Measurements from ENCODE around the gene CHRNG. TPM values are rescaled to one million over a fixed set of nuclear protein-coding genes. Genes with fewer than 3 reads are reported as not detected.
A peak's percentile ranks its signal among the peaks of the same experiment; 100 is the strongest.
"Not testable (repeated sequence)": the region's sequence is repeated elsewhere in the genome, so short reads cannot be mapped to it uniquely, and the experiment has no call there.

The CHRNG gene
- polyA plus RNA-seq, 4 donors: 0.35 TPM; not detected in 3

GRCh38 chr2:232568161-232568560, 28.7 kb downstream of the CHRNG start:
- Histone ChIP-seq H3K27me3 (ENCODE audit: control insufficient read depth in 3 of 3, insufficient read depth in 3 of 3, low read length in 3 of 3) (no peaks in the 10 kb centered on the region), H3K36me3 (ENCODE audit: control insufficient read depth in 3 of 3, insufficient read depth in 2 of 3, low read depth in 1 of 3, low read length in 3 of 3) (peaks cover 26 to 49% (median 43%) of the 10 kb centered on the region in 3 donors), H3K4me3 (ENCODE audit: low read depth in 1 of 3, low read length in 3 of 3) (no peak overlapping the region), H3K9me3 (ENCODE audit: control insufficient read depth in 2 of 2, insufficient read depth in 1 of 2, low read depth in 1 of 2, low read length in 1 of 2) (no peaks in the 10 kb centered on the region), H3K4me1 (ENCODE audit: control insufficient read depth in 3 of 3, insufficient read depth in 2 of 3, low read depth in 1 of 3, low read length in 2 of 3) (peaks cover 0 to 12% (median 0%) of the 10 kb centered on the region in 3 donors), H3K27ac (ENCODE audit: low read depth in 1 of 3, low read length in 2 of 3) (no peak overlapping the region)
- FAIRE-seq (no peak), DNase-seq (peak in 1 of 2 donors; percentile 28)
- WGBS, 3 donors: 45 to 66% (median 58%) methylated on average over 5 of the region's 5 CpGs

DNA sequence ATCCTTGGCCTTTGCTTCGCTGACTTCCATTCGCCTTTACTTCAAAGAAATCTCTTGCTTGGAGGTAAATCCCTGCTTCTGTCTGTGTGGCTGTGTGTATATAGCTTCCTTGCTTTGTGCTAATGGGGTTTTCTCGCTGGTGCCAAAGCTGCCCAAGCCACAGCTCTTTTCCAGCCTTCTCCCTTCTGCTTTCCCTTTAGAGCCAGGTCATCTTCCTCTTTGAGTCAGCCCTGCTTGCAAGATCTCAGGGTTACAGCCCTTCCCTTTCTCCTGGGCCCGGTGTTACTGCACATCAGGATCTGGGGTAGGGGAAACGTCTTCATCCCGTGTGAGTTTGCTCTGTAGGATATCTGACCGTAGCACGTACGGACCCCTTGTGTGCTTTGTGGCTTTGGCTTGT, 30.0 kb downstream of the CHRNG start:
- Histone ChIP-seq H3K27me3 (ENCODE audit: control insufficient read depth in 3 of 3, insufficient read depth in 3 of 3, low read length in 3 of 3) (no peaks in the 10 kb centered on the region), H3K36me3 (ENCODE audit: control insufficient read depth in 3 of 3, insufficient read depth in 2 of 3, low read depth in 1 of 3, low read length in 3 of 3) (peaks cover 22 to 51% (median 50%) of the 10 kb centered on the region in 3 donors), H3K9me3 (ENCODE audit: control insufficient read depth in 2 of 2, insufficient read depth in 1 of 2, low read depth in 1 of 2, low read length in 1 of 2) (no peaks in the 10 kb centered on the region), H3K4me3 (ENCODE audit: low read depth in 1 of 3, low read length in 3 of 3) (no peak overlapping the region), H3K27ac (ENCODE audit: low read depth in 1 of 3, low read length in 2 of 3) (no peak overlapping the region), H3K4me1 (ENCODE audit: control insufficient read depth in 3 of 3, insufficient read depth in 2 of 3, low read depth in 1 of 3, low read length in 2 of 3) (peaks cover 0 to 26% (median 0%) of the 10 kb centered on the region in 3 donors)
- no peak for FAIRE-seq
- no peak for DNase-seq
- WGBS, 3 donors: 95 to 99% (median 97%) methylated on average over 9 of the region's 9 CpGs

- H3K4me1 ChIP-seq (ENCODE audit: control insufficient read depth in 3 of 3, insufficient read depth in 2 of 3, low read depth in 1 of 3, low read length in 2 of 3): peaks cover 0 to 34% (median 0%) of the 10 kb centered on the region in 3 donors
- not testable (repeated sequence) for H3K27ac ChIP-seq (ENCODE audit: low read depth in 1 of 3, low read length in 2 of 3); H3K4me3 ChIP-seq (ENCODE audit: low read depth in 1 of 3, low read length in 3 of 3); FAIRE-seq; H3K9me3 ChIP-seq (ENCODE audit: control insufficient read depth in 2 of 2, insufficient read depth in 1 of 2, low read depth in 1 of 2, low read length in 1 of 2); DNase-seq; H3K27me3 ChIP-seq (ENCODE audit: control insufficient read depth in 3 of 3, insufficient read depth in 3 of 3, low read length in 3 of 3)
- H3K36me3 ChIP-seq (ENCODE audit: control insufficient read depth in 3 of 3, insufficient read depth in 2 of 3, low read depth in 1 of 3, low read length in 3 of 3): peaks cover 22 to 44% (median 44%) of the 10 kb centered on the region in 3 donors
- WGBS, 3 donors: 94 to 97% (median 95%) methylated on average over 6 of the region's 6 CpGs
These were observed 31.0 kb downstream of the CHRNG start for GRCh38 chr2:232570481-232570880.

GRCh38 chr2:232571026-232571474, 31.6 kb downstream of the CHRNG start:
- WGBS, 3 donors: 72 to 75% (median 75%) methylated on average over 7 of the region's 7 CpGs
- H3K9me3 ChIP-seq (ENCODE audit: control insufficient read depth in 2 of 2, insufficient read depth in 1 of 2, low read depth in 1 of 2, low read length in 1 of 2): no peaks in the 10 kb centered on the region
- H3K27ac ChIP-seq (ENCODE audit: low read depth in 1 of 3, low read length in 2 of 3): no peak overlapping the region
- peaks cover 19 to 44% (median 39%) of the 10 kb centered on the region in 3 donors for H3K36me3 ChIP-seq (ENCODE audit: control insufficient read depth in 3 of 3, insufficient read depth in 2 of 3, low read depth in 1 of 3, low read length in 3 of 3)
- FAIRE-seq (no peak), DNase-seq (no peak)
- H3K27me3 ChIP-seq (ENCODE audit: control insufficient read depth in 3 of 3, insufficient read depth in 3 of 3, low read length in 3 of 3): no peaks in the 10 kb centered on the region
- no peak overlapping the region for H3K4me3 ChIP-seq (ENCODE audit: low read depth in 1 of 3, low read length in 3 of 3)
- peaks cover 0 to 34% (median 0%) of the 10 kb centered on the region in 3 donors for H3K4me1 ChIP-seq (ENCODE audit: control insufficient read depth in 3 of 3, insufficient read depth in 2 of 3, low read depth in 1 of 3, low read length in 2 of 3)

GRCh38 chr2:232573042-232573441, 33.5 kb downstream of the CHRNG start:
- H3K27ac ChIP-seq (ENCODE audit: low read depth in 1 of 3, low read length in 2 of 3): peak overlapping the region in 1 of 3 donors; percentile 81
- no peak overlapping the region for H3K4me3 ChIP-seq (ENCODE audit: low read depth in 1 of 3, low read length in 3 of 3)
- H3K9me3 ChIP-seq (ENCODE audit: control insufficient read depth in 2 of 2, insufficient read depth in 1 of 2, low read depth in 1 of 2, low read length in 1 of 2): no peaks in the 10 kb centered on the region
- no peaks in the 10 kb centered on the region for H3K27me3 ChIP-seq (ENCODE audit: control insufficient read depth in 3 of 3, insufficient read depth in 3 of 3, low read length in 3 of 3)
- DNase-seq (no peak), FAIRE-seq (no peak)
- peaks cover 0 to 46% (median 0%) of the 10 kb centered on the region in 3 donors for H3K4me1 ChIP-seq (ENCODE audit: control insufficient read depth in 3 of 3, insufficient read depth in 2 of 3, low read depth in 1 of 3, low read length in 2 of 3)
- peaks cover 12 to 31% (median 30%) of the 10 kb centered on the region in 3 donors for H3K36me3 ChIP-seq (ENCODE audit: control insufficient read depth in 3 of 3, insufficient read depth in 2 of 3, low read depth in 1 of 3, low read length in 3 of 3)

GRCh38 chr2:232573771-232574435, 34.4 kb downstream of the CHRNG start:
- Histone ChIP-seq H3K9me3 (ENCODE audit: control insufficient read depth in 2 of 2, insufficient read depth in 1 of 2, low read depth in 1 of 2, low read length in 1 of 2) (no peaks in the 10 kb centered on the region), H3K4me3 (ENCODE audit: low read depth in 1 of 3, low read length in 3 of 3) (no peak overlapping the region), H3K27ac (ENCODE audit: low read depth in 1 of 3, low read length in 2 of 3) (peak overlapping the region in 1 of 3 donors; percentile 81), H3K27me3 (ENCODE audit: control insufficient read depth in 3 of 3, insufficient read depth in 3 of 3, low read length in 3 of 3) (no peaks in the 10 kb centered on the region), H3K36me3 (ENCODE audit: control insufficient read depth in 3 of 3, insufficient read depth in 2 of 3, low read depth in 1 of 3, low read length in 3 of 3) (peaks cover 6 to 24% (median 22%) of the 10 kb centered on the region in 3 donors), H3K4me1 (ENCODE audit: control insufficient read depth in 3 of 3, insufficient read depth in 2 of 3, low read depth in 1 of 3, low read length in 2 of 3) (peaks cover 0 to 50% (median 0%) of the 10 kb centered on the region in 3 donors)
- 88 to 92% (median 92%) methylated on average over 8 of the region's 8 CpGs for WGBS, 3 donors
- FAIRE-seq (no peak), DNase-seq (peak; percentile 29 to 68)

DNA sequence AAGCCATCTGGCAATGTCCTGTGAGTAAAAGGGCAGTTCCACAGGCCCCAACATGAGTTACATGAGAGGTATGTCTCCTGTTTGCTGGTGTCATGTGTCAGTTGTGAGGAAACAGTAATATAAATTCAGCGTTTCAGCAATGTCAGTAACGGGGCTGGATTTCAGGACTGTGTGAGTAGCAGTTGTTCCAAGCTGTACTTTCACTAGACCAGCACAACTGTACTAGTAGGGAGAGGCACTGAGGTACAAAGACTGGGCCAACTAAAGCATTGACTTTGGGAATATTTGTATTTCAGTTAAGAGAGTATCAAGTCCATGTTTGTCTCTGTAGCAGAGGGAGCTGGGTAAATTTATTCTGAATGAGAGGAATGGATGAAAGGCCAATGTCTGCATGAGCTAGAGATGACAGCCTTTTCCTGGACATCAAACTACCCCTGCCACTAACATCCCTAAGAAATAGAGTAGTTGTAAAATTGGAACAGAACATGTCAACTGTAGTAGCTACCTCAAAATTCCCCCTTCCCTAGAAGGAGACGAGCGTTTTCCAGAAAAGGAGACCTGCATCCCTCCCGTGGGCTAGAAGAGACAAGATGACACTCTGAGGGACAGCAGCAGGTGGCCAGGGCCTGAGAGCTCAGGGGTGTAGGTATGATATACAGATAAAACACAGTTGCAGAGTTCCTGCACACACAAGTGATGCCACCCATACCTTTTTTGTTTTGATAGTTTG, 35.3 kb downstream of the CHRNG start:
- FAIRE-seq (no peak), DNase-seq (peak in 1 of 2 donors; percentile 49)
- Histone ChIP-seq H3K36me3 (ENCODE audit: control insufficient read depth in 3 of 3, insufficient read depth in 2 of 3, low read depth in 1 of 3, low read length in 3 of 3) (peaks cover 0 to 19% (median 17%) of the 10 kb centered on the region in 3 donors), H3K27ac (ENCODE audit: low read depth in 1 of 3, low read length in 2 of 3) (peak overlapping the region in 1 of 3 donors; percentile 81), H3K9me3 (ENCODE audit: control insufficient read depth in 2 of 2, insufficient read depth in 1 of 2, low read depth in 1 of 2, low read length in 1 of 2) (no peaks in the 10 kb centered on the region), H3K4me3 (ENCODE audit: low read depth in 1 of 3, low read length in 3 of 3) (no peak overlapping the region), H3K27me3 (ENCODE audit: control insufficient read depth in 3 of 3, insufficient read depth in 3 of 3, low read length in 3 of 3) (no peaks in the 10 kb centered on the region), H3K4me1 (ENCODE audit: control insufficient read depth in 3 of 3, insufficient read depth in 2 of 3, low read depth in 1 of 3, low read length in 2 of 3) (peaks cover 0 to 59% (median 0%) of the 10 kb centered on the region in 3 donors)
- WGBS, 3 donors: 90 to 95% (median 91%) methylated on average over 5 of the region's 5 CpGs

GRCh38 chr2:232575404-232575746, 35.9 kb downstream of the CHRNG start:
- no peak overlapping the region for H3K27ac ChIP-seq (ENCODE audit: low read depth in 1 of 3, low read length in 2 of 3)
- no peak overlapping the region for H3K4me3 ChIP-seq (ENCODE audit: low read depth in 1 of 3, low read length in 3 of 3)
- H3K4me1 ChIP-seq (ENCODE audit: control insufficient read depth in 3 of 3, insufficient read depth in 2 of 3, low read depth in 1 of 3, low read length in 2 of 3): peaks cover 0 to 64% (median 0%) of the 10 kb centered on the region in 3 donors
- no peak for FAIRE-seq
- no peak for DNase-seq
- H3K27me3 ChIP-seq (ENCODE audit: control insufficient read depth in 3 of 3, insufficient read depth in 3 of 3, low read length in 3 of 3): no peaks in the 10 kb centered on the region
- 96 to 100% (median 97%) methylated on average over 1 of the region's 1 CpG for WGBS, 3 donors
- peaks cover 0 to 18% (median 16%) of the 10 kb centered on the region in 3 donors for H3K36me3 ChIP-seq (ENCODE audit: control insufficient read depth in 3 of 3, insufficient read depth in 2 of 3, low read depth in 1 of 3, low read length in 3 of 3)
- no peaks in the 10 kb centered on the region for H3K9me3 ChIP-seq (ENCODE audit: control insufficient read depth in 2 of 2, insufficient read depth in 1 of 2, low read depth in 1 of 2, low read length in 1 of 2)

Measured in small intestine (tissue), 7 donors.